ENCODE measurements around the gene NUS1. TPM values are rescaled to one million over a fixed set of nuclear protein-coding genes. Genes with fewer than 3 reads are reported as not detected.
"Not testable (repeated sequence)": the region's sequence is repeated elsewhere in the genome, so short reads cannot be mapped to it uniquely, and the experiment has no call there.

Gene NUS1
- total RNA-seq, 2 donors from 2014 or later, result 16.2 to 30.9 TPM

- H3K27ac ChIP-seq, result no peak overlapping the region
- DNase-seq (ENCODE audit: low spot score) (no peak), ATAC-seq (ENCODE audit: insufficient number of reproducible peaks, low FRiP score, low read depth) (no peak)
- H3K4me3 ChIP-seq, result no peak overlapping the region
- no peaks in the 10 kb centered on the region for H3K36me3 ChIP-seq
- no peaks in the 10 kb centered on the region for H3K27me3 ChIP-seq (replicated peaks; ENCODE audit: insufficient read depth)
- H3K4me1 ChIP-seq (ENCODE audit: control insufficient read depth in 1 of 2, low read depth in 2 of 2), result no peaks in the 10 kb centered on the region
- H3K9me3 ChIP-seq, result no peaks in the 10 kb centered on the region
- no peak for TF ChIP-seq CTCF (IDR thresholded peaks at IDR 0.05)
Measured at GRCh38 chr6:117653949-117654348, 21.3 kb upstream of the NUS1 start.

DNA sequence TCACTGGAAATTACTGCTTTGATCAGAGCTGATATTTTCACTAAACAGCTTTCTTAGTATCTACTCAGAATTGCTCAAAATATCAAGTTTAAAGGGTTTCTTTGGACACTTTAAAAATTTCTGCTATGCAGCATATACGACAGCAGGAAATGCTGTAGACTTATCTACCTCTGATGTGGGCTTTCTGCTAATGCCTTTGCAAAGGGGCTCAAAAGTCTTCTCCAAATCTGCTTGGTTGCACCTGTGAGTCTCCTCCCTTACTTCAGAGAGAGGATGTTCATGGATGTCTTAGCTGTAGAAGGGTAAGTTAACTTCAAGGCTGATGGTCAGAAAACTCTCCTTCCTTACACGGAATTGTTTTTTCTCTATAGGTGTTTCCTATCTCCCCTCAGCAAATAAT lies 19.9 kb upstream of the NUS1 start:
- DNase-seq (ENCODE audit: low spot score), result no peak
- no peak for ATAC-seq (ENCODE audit: insufficient number of reproducible peaks, low FRiP score, low read depth)
- H3K9me3 ChIP-seq, result no peaks in the 10 kb centered on the region
- no peaks in the 10 kb centered on the region for H3K4me1 ChIP-seq (ENCODE audit: control insufficient read depth in 1 of 2, low read depth in 2 of 2)
- H3K36me3 ChIP-seq, result no peaks in the 10 kb centered on the region
- TF ChIP-seq CTCF (IDR thresholded peaks at IDR 0.05), result no peak
- no peak overlapping the region for H3K27ac ChIP-seq
- no peaks in the 10 kb centered on the region for H3K27me3 ChIP-seq (replicated peaks; ENCODE audit: insufficient read depth)
- H3K4me3 ChIP-seq, result no peak overlapping the region

- Histone ChIP-seq H3K27me3 (replicated peaks; ENCODE audit: insufficient read depth) (no peaks in the 10 kb centered on the region), H3K36me3 (no peaks in the 10 kb centered on the region), H3K27ac (no peak overlapping the region), H3K9me3 (no peaks in the 10 kb centered on the region), H3K4me3 (no peak overlapping the region), H3K4me1 (ENCODE audit: control insufficient read depth in 1 of 2, low read depth in 2 of 2) (no peaks in the 10 kb centered on the region)
- ATAC-seq (ENCODE audit: insufficient number of reproducible peaks, low FRiP score, low read depth) (no peak), DNase-seq (ENCODE audit: low spot score) (no peak)
- no peak for TF ChIP-seq CTCF (IDR thresholded peaks at IDR 0.05)
Measured at GRCh38 chr6:117666881-117667280, 8.4 kb upstream of the NUS1 start.

GRCh38 chr6:117668736-117669135 lies 6.5 kb upstream of the NUS1 start:
- TF ChIP-seq CTCF (IDR thresholded peaks at IDR 0.05), result no peak
- Histone ChIP-seq H3K9me3 (no peaks in the 10 kb centered on the region), H3K27ac (no peak overlapping the region), H3K4me3 (no peak overlapping the region), H3K27me3 (replicated peaks; ENCODE audit: insufficient read depth) (no peaks in the 10 kb centered on the region), H3K36me3 (no peaks in the 10 kb centered on the region), H3K4me1 (ENCODE audit: control insufficient read depth in 1 of 2, low read depth in 2 of 2) (no peaks in the 10 kb centered on the region)
- ATAC-seq (ENCODE audit: insufficient number of reproducible peaks, low FRiP score, low read depth) (no peak), DNase-seq (ENCODE audit: low spot score) (no peak)

- Histone ChIP-seq H3K4me1 (ENCODE audit: control insufficient read depth in 1 of 2, low read depth in 2 of 2) (peaks cover 25 to 31% of the 10 kb centered on the region in 2 donors), H3K9me3 (no peaks in the 10 kb centered on the region), H3K36me3 (no peaks in the 10 kb centered on the region), H3K27me3 (replicated peaks; ENCODE audit: insufficient read depth) (no peaks in the 10 kb centered on the region), H3K27ac (peak overlapping the region in 1 of 2 donors; percentile 15), H3K4me3 (peak overlapping the region; percentile 80)
- DNase-seq (ENCODE audit: low spot score), result no peak
- TF ChIP-seq CTCF (IDR thresholded peaks at IDR 0.05), result no peak
- ATAC-seq (ENCODE audit: insufficient number of reproducible peaks, low FRiP score, low read depth), result no peak
Measured at GRCh38 chr6:117674503-117674902, 766 bp upstream of the NUS1 start.

DNA sequence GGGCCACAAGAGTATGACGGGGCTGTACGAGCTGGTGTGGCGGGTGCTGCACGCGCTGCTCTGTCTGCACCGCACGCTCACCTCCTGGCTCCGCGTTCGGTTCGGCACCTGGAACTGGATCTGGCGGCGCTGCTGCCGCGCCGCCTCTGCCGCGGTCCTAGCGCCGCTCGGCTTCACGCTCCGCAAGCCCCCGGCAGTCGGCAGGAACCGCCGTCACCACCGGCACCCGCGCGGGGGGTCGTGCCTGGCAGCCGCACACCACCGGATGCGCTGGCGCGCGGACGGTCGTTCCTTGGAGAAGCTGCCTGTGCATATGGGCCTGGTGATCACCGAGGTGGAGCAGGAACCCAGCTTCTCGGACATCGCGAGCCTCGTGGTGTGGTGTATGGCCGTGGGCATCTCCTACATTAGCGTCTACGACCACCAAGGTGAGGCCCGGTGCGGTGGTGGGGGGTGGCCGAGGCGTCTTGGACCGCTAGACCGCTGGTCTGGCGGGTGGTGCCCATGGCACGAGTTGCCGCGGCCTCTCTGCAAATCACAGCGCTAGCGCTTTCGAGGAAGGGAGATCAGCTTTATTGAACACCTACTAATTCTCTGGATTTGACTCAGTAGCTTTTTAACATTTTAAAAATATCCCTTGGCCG lies 511 bp downstream of the NUS1 start:
- not testable (repeated sequence) for DNase-seq (ENCODE audit: low spot score); H3K36me3 ChIP-seq; H3K27me3 ChIP-seq (replicated peaks; ENCODE audit: insufficient read depth); H3K9me3 ChIP-seq
- ATAC-seq (ENCODE audit: insufficient number of reproducible peaks, low FRiP score, low read depth), result peak; percentile 11
- Histone ChIP-seq H3K27ac (peak overlapping the region; percentile 32 to 63), H3K4me3 (peak overlapping the region; percentile 80), H3K4me1 (ENCODE audit: control insufficient read depth in 1 of 2, low read depth in 2 of 2) (peaks cover 31 to 32% of the 10 kb centered on the region in 2 donors)
